DMS114 treated with DMSO at 0.1 percent for 48 hours (cell line): Measurements from ENCODE around the gene FUT1.

ENCODE experiments used
- DNase-seq: peaks from one replicate; lab custom pipeline; 2025; ENCODE audit not compliant: unreplicated experiment; lab: John Stamatoyannopoulos, UW

FUT1 gene

DNA sequence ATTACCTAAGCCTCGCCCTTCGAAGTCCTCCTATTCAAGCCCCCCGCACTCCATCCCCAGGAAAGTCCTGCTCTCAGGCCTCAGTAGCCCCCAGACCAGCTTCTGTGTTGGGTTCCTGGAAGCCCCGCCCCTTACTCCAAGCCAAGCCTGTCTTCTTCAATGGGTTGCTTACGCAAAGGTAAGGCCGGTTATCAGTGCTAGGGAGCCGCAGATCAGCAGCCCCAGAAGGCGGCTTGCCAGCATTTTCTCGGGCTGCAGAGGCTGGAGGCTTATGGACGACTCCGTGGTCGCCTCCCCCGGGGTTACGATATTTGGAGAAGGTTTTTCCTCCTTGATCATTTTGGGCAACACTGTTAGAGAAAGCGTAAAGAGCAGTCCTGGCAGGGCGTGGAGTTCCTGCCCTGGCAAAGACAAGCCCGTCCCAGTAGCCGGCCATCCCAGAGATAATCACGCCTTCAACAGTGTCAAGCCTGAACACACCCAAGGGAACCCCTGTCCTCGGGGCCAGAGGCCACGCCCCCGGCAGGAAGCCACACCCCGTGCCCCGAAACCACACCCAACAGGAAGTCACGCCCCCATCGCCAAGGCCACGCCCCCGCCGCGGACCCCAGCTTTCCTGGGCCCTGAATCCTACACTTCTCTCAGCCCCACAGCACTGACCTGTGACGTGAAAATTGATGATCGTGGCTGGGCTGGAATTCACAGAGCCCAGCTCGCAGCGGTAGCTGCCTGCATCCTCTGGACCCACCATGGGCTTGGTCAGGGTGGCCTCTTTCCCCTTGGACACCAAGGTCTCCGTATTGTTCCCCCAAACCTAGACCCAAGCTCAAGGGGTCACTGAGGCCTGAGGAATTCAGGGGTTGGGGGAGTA, 11.1 kb downstream of the FUT1 start:
- no peak for DNase-seq

DNA sequence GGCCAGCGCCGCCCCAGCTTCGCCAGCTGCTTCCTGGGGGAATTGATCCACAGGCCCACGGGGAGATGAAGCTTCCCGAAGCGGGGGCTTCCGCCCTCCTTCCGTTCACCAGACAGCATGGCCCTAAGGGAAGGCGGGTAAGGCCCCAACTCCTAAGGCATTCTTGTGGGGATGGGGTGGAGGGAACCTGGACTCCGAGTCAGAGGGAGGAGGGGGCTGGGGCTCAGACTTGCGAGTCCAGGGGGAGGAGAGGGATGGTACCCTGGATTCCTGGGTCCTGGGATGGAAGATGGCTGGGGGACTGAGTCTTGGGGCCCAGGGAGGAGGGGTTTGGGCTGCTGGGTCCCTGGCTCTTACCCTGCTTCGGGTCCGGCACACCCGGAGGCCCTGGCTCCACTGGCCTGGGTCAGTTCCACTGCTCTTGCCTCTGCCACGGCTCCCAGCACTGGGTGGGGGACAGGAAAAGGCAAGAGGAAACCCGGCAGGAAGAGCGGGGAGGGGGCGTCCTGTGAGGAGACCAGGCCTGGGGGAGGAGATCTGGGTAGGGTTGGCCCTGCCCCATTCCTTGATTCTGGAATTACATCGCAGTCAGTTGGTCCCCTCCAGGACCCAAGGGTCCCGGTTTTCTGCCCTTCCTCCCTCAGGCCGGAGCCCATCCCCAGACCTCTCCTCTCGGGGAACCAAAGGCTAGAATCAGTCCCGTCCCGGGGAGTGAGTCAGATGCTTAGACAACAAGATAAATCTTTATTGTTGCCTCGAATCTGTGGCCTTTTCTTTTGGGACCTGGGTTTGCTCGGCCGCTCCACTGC, 12.1 kb downstream of the FUT1 start, which contains the start of gene RASIP1:
Gene RASIP1 (minus strand): TSS at position 447 of the 809 bp plus-strand sequence. CDS start 328 bp downstream, at position 119.
- no peak for DNase-seq

DNA sequence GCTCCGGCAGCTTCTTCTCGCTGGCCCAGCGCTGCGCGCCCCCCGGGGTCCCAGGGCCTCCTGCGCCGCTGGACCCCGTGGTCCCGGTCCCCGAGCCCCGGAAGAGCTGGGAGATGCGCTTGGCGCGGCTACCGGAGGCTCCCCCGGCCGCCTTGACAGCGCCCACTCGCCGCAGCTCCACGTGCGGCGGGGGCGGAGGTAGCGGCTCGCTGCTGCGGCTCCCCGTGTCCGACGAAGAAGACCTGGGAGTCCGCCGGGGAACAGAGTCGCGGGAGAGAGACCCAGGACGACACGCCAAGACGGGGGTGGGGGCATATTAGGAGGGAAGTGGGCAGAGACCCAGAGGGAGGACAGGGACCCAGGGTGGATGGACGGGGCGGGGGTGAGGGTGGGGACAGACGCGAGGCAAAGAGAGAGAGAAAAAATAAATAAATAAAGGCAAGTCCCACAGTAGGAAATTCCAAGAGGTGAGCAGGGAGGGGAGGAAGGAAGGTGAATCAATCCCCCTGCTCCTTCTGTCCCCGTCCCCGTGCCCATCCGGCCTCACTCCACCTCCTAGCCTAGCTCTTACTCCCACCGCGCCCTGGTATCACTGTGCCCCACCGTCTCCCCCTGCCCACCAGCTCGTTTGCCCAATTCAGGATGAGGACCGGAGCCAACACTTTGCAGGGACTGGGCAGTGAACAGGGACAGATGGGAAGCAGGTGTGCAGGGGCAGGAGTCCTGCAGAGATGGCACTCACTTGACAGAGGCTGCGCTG, 12.9 kb downstream of the FUT1 start:
- no peak for DNase-seq

DNA sequence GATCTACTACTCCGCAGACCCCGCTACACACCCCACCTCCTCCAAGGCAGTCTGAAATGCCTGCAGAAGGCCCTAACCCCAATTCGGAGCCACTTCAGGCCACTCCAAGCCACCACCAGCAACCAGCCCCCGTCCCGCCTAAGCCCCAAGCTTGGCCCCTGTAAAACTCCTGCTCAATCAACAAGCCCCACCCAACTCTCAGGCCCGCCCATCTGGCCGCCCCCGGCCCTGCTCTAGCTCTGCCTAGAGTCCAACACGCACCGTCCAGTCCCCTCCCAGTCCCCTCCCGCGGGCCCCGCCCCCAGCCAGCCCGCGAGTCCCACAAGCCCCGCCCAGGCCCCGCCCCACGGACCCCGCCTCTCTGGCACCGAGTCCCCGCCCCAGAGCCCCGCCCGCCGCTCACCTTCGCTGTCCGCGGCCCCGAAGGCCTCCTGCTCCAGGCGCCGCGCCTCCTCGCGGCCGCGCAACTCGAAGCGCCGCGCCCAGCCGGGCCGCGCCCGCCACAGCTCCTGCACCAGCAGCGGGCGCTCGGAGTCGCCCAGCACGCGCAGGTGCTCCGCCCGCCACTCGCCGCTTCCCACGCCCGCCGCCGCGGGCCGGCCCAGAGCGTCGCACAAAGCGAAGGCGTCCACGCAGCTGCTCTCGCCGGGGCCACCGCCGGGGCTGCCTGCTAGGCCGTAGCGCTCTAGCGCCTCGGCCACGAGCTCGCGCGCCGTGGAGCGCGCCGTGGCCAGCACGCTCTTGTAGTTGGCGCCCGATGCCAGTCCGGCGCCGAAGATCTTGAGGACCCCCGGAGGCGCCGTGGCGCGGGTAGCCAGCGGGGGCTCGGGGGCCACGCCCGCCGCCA, 13.7 kb downstream of the FUT1 start:
- DNase-seq, result peak; percentile 69

DNA sequence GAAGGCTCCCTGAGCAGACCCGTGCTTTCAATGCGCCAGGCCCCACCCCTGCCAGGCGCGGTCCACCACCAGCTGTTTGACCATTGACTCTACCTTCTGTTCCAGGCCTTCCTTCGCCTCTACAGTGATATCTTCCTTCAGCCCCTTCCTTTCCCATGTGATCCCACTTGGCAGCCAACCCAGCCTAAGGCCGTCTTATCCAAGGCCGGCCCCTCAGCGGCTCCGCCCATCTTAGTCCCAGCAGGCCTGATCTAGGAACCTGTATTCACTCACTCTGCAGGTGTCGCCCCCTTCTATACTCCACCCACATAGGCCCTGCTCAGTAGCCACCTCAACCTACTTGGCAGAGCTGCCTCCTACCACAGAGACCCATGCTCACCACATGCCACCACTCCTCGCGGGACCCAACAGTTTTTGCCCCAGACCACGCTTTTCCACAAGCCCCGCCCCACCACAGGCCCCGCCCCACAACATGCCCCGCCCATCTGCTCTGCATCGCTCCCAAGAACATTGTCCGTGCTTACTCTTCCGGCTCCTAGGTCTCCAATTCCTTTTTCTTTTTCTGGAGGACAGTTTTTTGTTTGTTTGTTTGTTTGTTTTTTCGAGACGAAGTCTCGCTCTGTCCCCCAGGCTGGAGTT, 15.0 kb downstream of the FUT1 start:
- no peak for DNase-seq

DNA sequence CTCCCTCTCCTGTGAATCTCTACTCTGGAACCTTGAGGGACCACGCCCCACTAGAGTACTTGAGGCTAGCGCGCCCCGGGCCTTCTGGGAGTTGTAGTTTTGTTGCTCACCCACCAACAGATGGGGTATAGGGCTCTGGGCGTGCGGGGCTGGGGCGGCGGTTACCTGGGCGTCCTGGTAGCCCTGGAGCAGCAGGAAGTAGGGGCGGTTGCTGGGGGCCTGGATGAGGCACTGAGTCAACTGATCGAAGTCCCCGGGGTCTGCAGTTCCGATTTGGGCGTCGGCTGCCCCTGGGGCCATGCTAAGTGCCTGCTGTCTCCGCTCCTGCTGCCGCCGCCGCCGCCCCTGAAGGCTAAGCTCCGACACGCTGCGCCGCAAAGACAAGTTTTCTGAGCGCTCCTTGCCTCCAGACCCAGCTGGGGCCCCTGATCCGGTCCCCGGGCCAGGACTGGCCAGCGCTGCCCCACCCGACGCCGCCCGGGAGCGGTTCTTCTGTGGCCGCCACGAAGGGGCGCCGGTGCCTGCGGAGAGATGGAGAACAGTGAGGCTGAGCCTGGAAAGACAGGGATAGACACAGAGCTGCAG, 17.3 kb downstream of the FUT1 start:
- DNase-seq, result peak; percentile 71

DNA sequence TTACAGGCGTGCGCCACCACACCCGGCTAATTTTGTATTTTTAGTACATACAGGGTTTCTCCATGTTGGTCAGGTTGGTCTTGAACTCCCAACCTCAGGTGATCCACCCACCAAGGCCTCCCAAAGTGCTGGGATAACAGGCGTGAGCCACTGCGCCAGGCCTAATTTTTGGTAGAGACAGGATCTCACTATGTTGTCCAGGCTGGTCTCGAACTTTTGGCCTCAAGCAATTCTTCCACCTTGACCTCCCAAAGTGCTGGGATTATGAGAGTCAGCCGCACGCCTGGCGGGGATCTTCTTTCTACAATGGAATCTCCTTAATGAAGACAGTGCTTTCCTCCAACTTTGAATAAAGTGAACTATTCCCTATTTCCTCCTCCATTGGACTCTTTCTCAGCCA, 17.8 kb downstream of the FUT1 start:
- DNase-seq, result no peak

DNA sequence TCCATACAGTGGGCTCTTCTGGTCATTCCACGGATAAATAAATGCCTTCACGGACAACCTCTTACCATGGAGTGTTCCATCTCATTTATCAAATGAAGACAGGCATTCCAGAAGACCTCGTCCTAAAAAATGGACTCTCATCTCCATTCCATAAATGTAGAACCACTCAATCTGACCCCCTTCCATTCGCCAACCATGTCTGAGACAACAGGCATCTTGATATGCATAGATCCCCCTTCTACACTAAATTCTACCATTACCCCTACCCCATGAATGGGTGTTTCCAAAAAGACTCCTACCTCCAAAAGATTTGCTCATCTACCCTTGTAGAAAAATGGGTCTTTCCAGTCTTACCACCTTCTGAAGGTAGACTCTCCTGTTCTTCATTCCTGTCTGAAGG, 21.0 kb downstream of the FUT1 start:
- no peak for DNase-seq

DNA sequence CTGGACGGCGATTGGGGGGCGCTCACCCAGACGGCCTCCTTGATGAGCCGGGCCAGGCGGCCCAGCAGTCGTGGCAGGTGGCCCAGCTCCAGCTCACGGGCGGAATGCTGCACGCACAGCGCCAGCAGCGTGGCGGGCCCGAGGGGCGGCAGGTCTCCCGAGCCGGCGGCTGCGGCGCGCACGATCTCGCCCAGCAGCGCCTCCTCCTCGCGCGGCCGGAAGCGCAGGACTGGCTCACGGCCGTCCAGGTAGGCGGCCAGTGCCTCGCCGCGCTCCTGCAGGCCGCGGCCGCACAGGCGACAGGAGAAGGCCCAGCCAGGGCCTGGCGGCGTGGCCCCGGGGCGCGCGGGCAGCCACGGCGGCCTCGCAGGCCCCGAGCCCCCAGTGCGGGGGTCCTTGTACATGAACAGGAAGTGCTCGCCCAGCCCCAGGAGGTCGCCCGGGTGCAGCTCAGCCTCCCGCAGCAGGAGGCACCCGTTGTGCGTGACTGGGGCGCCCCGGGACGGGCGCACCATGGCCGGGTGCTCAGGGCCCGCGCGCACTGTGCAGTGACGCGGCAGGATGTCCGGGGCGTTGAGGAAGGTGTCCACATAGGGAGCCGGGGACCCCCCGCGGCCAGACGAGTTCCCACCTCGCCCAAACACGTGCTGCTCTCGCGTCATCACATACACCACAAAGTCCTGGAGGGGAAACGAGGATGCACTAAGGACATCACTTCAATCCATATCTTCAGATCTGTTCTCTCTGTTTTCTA, 23.4 kb downstream of the FUT1 start:
- no peak for DNase-seq

DNA sequence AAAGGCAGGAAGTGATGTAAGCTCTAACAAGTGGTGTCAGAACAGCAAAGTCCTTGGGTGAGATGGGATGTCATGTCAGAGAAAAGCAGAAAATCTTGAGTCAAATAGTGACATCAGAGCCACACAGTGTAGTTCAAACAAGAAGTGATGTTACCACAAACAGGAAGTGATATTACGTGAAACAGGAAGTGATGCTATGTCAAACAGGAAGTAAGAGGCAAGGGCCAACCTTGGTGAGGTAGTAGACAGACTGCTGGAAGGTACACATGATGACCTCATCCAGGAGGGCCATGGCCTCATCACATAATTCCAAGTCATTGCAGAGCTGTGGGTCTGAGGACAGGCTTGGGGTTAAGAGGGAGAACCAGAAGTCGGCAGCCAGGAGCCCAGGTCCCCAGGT, 25.9 kb downstream of the FUT1 start:
- no peak for DNase-seq

DNA sequence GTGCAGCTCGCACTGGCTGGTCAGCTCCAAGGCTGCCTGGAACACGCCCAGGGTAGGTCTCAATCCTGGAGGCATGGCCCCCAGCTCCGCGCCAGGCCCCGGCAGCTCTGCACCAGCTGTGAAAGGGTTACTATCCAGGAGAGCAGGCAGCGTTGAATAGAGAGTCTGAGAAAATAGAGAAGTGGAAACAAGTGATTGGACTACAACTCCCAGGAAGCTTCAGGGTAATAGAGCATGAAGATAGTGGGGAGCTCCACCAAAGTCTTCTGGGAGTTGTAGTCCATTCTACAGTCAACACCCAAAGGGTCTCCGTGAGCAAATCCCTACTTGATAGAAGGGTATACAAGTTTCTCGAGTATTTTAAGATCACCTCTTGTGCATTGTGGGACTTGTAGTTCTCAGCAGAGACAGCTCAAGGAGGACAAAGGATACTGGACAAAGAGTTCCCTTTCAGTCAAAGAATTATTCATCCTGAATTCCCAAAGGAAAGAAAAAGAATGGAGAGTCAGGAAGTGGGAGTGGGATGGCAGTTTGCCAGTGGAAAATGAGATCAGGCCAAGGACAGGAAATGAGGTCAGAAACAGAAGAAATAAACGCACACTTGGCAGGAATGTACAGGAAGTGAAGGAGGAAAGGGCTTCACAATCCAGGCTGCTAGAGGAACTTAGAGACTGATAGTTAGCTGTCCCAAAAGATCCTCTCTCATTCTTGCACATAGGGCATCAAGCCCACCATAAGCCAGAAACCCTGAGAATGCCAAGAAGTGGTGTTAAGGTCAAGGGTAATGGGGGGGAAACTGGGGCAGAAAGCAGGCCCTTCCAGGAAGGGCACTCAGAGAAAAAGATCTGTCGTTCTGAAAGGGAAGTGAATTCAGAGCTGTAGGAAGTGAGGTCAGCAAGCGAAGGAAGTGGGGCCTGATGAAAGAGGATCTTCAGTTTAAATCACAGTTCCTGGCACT, 27.4 kb downstream of the FUT1 start:
- DNase-seq, result peak; percentile 52

DNA sequence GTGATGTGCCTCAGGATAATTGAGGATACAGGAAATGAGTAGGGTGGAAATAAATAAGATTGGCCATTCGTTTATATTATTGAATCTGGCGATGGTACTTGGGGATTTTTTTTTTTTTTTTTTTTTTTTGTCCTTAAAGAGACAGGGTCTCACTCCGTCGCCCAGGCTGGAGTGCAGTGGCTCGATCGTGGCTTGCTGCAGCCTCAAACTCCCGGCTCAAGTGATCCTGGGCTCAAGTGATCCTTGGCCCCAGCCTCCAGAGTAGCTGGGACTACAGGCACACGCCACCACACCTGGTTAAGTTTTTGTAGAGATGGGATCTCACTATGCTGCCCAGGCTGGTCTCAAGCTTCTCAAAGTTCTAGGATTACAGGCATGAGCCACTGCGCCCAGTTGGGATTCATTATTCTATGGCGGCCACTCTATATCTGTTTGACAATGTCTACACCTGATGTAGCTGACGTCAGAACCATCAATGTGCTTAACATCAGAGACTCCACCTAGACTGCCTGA, 30.2 kb downstream of the FUT1 start:
- no peak for DNase-seq

DNA sequence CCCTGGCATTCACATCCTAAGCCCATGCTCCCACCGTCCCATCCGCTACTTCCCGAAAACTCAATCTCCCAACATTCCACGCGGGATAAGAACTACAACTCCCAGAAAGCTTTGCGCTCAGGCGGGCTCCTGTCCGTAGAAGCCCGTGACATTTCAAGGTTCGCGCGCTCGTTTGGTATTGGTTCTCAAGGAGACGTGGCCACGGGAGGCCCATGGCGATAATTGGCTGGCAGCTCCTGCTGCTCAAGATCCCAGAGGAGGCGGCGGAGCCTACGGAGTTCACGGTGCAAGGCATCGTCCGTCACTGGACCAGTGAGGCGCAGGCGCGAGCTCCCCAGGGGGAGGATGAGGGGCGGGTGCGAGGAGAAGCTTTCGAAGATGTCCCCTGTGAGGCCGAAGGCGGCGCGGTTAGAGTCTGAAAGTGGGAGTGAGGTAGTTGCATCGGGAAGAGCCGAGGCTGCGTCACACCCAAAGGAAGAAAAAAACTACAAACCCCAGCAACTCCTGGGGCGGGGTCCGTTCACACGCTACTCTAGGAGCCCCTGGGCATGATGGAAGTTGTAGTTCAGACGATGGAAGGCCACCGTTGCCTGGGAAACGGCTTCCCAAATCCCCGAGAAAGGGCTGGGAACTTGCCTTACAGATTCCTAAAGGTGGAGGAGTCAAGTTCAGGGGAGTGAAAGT, 31.7 kb downstream of the FUT1 start:
- DNase-seq, result peak; percentile 94

DNA sequence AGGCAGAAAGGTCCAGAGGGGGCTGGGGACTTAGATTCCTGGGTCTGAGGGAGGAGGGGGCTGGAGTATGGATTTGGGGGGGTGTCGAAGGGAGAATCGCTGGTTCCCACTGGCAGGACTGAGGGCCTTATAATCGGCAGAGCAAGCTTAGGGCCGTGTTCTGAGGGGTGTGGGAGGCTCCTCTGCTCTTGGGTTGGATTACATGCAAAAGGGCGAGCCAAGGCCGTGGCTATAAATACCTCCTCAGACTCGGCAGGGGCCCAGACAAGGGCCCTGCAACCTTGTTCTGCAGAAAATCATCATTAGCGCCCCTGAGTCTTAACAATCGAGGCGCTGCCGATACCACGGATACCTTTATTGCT, 32.2 kb downstream of the FUT1 start:
- no peak for DNase-seq

DNA sequence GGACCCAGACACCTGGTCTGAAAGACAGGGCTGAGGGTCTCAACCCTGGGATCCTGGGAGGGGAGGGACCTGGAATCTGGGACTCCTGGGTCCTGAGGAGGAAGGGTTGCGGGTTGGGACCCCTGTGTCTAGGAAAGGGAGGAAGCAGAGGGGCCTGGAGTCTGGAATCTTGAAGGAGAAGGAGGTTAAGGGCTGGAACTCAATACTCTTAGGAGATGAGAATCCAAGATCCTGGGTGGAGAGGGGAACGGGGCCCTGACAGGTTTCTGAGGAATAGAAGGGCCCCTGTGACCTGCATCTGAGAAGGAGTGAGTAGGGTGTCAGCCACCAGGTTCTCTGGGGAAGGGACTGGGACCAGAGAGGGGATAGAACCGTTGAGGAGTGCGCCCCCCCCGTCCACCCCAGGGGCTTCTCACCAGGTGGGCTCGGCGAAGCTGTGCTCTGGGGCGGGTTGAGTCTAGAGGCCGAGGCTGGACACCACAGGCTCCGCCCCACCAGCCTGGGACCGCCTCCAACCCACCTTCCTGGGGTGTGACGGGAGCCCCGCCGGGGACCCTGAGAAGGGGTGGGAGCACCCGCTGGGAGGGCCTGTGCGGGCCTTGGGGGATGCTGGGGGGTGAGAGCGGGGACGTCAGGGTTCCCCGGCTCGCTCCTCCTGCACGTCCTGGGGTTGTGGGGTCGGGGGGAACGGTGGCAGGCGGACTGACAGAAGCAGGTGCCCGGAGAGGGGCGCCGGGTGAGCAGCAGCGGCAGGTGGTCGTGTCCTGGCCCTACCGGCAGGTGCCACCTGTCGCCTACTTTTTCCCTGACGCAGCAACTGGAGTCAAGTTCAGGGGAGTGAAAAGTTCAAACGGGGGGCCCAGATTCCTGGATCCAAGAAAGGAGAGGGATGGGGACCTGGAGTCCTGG, 32.9 kb downstream of the FUT1 start, which contains the start of gene MAMSTR:
Gene MAMSTR (minus strand): TSS at position 463 of the 909 bp plus-strand sequence. CDS start 694 bp downstream, outside the sequence.
- DNase-seq, result no peak

DNA sequence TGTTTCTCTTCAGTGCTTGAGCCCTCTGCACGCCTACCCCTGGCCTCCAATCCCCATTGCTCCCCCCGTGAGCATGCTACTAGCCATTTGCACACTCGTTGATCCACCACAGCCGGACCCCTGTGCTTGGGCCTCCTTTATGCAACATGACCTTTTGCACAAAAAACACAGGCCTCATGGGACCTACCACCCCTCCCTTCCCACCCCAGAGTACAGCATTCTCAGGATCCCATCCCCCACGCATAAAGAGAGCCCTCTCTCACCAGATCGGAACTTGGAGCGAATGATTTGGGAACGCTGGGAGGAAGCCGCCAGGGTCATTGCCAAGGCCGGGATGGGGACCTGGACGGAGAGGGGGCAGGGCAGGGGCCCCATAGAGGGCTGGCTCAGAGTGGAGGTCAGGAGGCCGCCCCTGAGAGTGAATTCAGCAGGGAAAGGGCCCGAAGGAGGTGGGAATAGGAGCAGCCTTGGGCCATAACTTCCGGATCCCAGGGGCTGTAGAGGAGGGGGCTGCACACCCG, 33.7 kb downstream of the FUT1 start:
- DNase-seq, result no peak
